IPS-NIHi7 (cell line): ENCODE measurements around the gene NPR2.

ENCODE experiments used
- DNase-seq: peaks from one replicate; pipeline ENCODE4 v3.0.0; 2012; ENCODE audit warnings: mixed read lengths; ENCODE audit errors: extremely low spot score

Gene NPR2

GRCh38 chr9:35858458-35858857 is 67.1 kb downstream of the NPR2 start:
- no peak for DNase-seq
